ENCODE data around the gene GPT2.

GPT2 gene

GRCh38 chr16:46899443-46900143 lies 15.4 kb downstream of the GPT2 start:
- ATAC-seq = no peak
- TF ChIP-seq TSHZ2 (CRISPR knock-in tag; IDR thresholded peaks at IDR 0.05) (no peak), SNAI2 (CRISPR knock-in tag; IDR thresholded peaks at IDR 0.05) (no peak), ZNF70 (CRISPR knock-in tag; IDR thresholded peaks at IDR 0.05) (no peak), TOX (CRISPR knock-in tag; IDR thresholded peaks at IDR 0.05; ENCODE audit: borderline replicate concordance) (no peak), ZC3H10 (CRISPR knock-in tag; IDR thresholded peaks at IDR 0.05) (no peak), OSR1 (CRISPR knock-in tag; IDR thresholded peaks at IDR 0.05) (no peak), ZNF565 (CRISPR knock-in tag; conservative IDR thresholded peaks at IDR 0.05; ENCODE audit: low read depth) (no peak), CSRNP3 (CRISPR knock-in tag; IDR thresholded peaks at IDR 0.05) (no peak), RARB (CRISPR knock-in tag; IDR thresholded peaks at IDR 0.05) (no peak)
- TF ChIP-seq, protein P1, sequence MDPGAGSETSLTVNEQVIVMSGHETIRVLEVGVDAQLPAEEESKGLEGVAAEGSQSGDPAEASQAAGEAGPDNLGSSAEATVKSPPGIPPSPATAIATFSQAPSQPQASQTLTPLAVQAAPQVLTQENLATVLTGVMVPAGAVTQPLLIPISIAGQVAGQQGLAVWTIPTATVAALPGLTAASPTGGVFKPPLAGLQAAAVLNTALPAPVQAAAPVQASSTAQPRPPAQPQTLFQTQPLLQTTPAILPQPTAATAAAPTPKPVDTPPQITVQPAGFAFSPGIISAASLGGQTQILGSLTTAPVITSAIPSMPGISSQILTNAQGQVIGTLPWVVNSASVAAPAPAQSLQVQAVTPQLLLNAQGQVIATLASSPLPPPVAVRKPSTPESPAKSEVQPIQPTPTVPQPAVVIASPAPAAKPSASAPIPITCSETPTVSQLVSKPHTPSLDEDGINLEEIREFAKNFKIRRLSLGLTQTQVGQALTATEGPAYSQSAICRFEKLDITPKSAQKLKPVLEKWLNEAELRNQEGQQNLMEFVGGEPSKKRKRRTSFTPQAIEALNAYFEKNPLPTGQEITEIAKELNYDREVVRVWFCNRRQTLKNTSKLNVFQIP (CRISPR knock-in tag; IDR thresholded peaks at IDR 0.05; ENCODE audit: borderline replicate concordance, low read depth) = no peak

- no peak for TF ChIP-seq TSHZ2 (CRISPR knock-in tag; IDR thresholded peaks at IDR 0.05)
- no peak for TF ChIP-seq CSDC2 (CRISPR knock-in tag; IDR thresholded peaks at IDR 0.05)
- TF ChIP-seq ARNTL (CRISPR knock-in tag; IDR thresholded peaks at IDR 0.05; ENCODE audit: borderline replicate concordance, low read depth) = no peak
- TF ChIP-seq TOX (CRISPR knock-in tag; IDR thresholded peaks at IDR 0.05; ENCODE audit: borderline replicate concordance) = no peak
- TF ChIP-seq BACH2 (CRISPR knock-in tag; IDR thresholded peaks at IDR 0.05; ENCODE audit: borderline replicate concordance) = no peak
- ATAC-seq = no peak
Observed at GRCh38 chr16:46900455-46901235, 16.5 kb downstream of the GPT2 start.

GRCh38 chr16:46901709-46902108 lies 17.5 kb downstream of the GPT2 start:
- no peak for TF ChIP-seq OSR1 (CRISPR knock-in tag; IDR thresholded peaks at IDR 0.05)
- TF ChIP-seq RARB (CRISPR knock-in tag; IDR thresholded peaks at IDR 0.05) = no peak
- no peak for TF ChIP-seq ISL1 (CRISPR knock-in tag; IDR thresholded peaks at IDR 0.05)
- TF ChIP-seq, protein P2, sequence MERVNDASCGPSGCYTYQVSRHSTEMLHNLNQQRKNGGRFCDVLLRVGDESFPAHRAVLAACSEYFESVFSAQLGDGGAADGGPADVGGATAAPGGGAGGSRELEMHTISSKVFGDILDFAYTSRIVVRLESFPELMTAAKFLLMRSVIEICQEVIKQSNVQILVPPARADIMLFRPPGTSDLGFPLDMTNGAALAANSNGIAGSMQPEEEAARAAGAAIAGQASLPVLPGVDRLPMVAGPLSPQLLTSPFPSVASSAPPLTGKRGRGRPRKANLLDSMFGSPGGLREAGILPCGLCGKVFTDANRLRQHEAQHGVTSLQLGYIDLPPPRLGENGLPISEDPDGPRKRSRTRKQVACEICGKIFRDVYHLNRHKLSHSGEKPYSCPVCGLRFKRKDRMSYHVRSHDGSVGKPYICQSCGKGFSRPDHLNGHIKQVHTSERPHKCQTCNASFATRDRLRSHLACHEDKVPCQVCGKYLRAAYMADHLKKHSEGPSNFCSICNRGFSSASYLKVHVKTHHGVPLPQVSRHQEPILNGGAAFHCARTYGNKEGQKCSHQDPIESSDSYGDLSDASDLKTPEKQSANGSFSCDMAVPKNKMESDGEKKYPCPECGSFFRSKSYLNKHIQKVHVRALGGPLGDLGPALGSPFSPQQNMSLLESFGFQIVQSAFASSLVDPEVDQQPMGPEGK (CRISPR knock-in tag; IDR thresholded peaks at IDR 0.05; ENCODE audit: borderline replicate concordance) = no peak
- TF ChIP-seq ZNF8 (CRISPR knock-in tag; IDR thresholded peaks at IDR 0.05) = no peak
- TF ChIP-seq ZC3H10 (CRISPR knock-in tag; IDR thresholded peaks at IDR 0.05) = no peak
- no peak for TF ChIP-seq ARNTL (CRISPR knock-in tag; IDR thresholded peaks at IDR 0.05; ENCODE audit: borderline replicate concordance, low read depth)
- TF ChIP-seq ZFP30 (CRISPR knock-in tag; IDR thresholded peaks at IDR 0.05) = no peak
- no peak for TF ChIP-seq ZNF70 (CRISPR knock-in tag; IDR thresholded peaks at IDR 0.05)
- TF ChIP-seq ZFP3 (CRISPR knock-in tag; IDR thresholded peaks at IDR 0.05) = no peak
- no peak for ATAC-seq
